ENCODE measurements around the gene NTNG1. TPM values are rescaled to one million over a fixed set of nuclear protein-coding genes. Genes with fewer than 3 reads are reported as not detected.

NTNG1 gene
- total and polyA plus RNA-seq, 2 of the 13 experiments (the other 11 are each of a cell fraction or from before 2014, with no cell fraction given), result not detected

- TF ChIP-seq ZNF770 (CRISPR knock-in tag; IDR thresholded peaks at IDR 0.05) (no peak), ZNF235 (CRISPR knock-in tag; IDR thresholded peaks at IDR 0.05; ENCODE audit: borderline replicate concordance) (no peak), TCF7 (IDR thresholded peaks at IDR 0.05; ENCODE audit: low read depth) (peak; percentile 99), BHLHE40 (IDR thresholded peaks at IDR 0.05; ENCODE audit: low read length) (peak; percentile 77), TAF1 (CRISPR knock-in tag; IDR thresholded peaks at IDR 0.05) (no peak), SNAPC4 (CRISPR knock-in tag; IDR thresholded peaks at IDR 0.05) (no peak; the same call in 1 of the 2 replicates), JDP2 (CRISPR knock-in tag; IDR thresholded peaks at IDR 0.05; ENCODE audit: borderline replicate concordance) (no peak), CBX5 (CRISPR knock-in tag; IDR thresholded peaks at IDR 0.05; ENCODE audit: borderline replicate concordance) (no peak), MTF2 (CRISPR knock-in tag; IDR thresholded peaks at IDR 0.05; ENCODE audit: borderline replicate concordance) (no peak), THRA (CRISPR knock-in tag; IDR thresholded peaks at IDR 0.05; ENCODE audit: borderline replicate concordance) (peak; percentile 65), ZNF75D (CRISPR knock-in tag; IDR thresholded peaks at IDR 0.05; ENCODE audit: borderline replicate concordance) (no peak), ZKSCAN1 (IDR thresholded peaks at IDR 0.05; ENCODE audit: low read length) (no peak), TARDBP (CRISPR knock-in tag; IDR thresholded peaks at IDR 0.05) (peak; percentile 76), EED (CRISPR knock-in tag; IDR thresholded peaks at IDR 0.05) (no peak), ARNTL (CRISPR knock-in tag; IDR thresholded peaks at IDR 0.05) (no peak), ZNF274 (CRISPR knock-in tag; IDR thresholded peaks at IDR 0.05) (no peak), TEF (CRISPR knock-in tag; IDR thresholded peaks at IDR 0.05) (no peak), MIER2 (CRISPR knock-in tag; IDR thresholded peaks at IDR 0.05) (peak; percentile 41; the same call in 1 of the 2 replicates), TFE3 (CRISPR knock-in tag; IDR thresholded peaks at IDR 0.05) (peak; percentile 98), FLYWCH1 (CRISPR knock-in tag; IDR thresholded peaks at IDR 0.05) (no peak)
Measured at GRCh38 chr1:107526524-107527198, 385.8 kb downstream of the NTNG1 start (continued).
